Skeletal muscle satellite cell (primary cell): ENCODE results near the gene BCL2.

Source experiments
- H3K27me3 ChIP-seq: 2 replicates; pipeline ENCODE4 v1.7.0; 2013; ENCODE audit warnings: low read length; ENCODE audit not compliant: control insufficient read depth, insufficient read depth
- H3K36me3 ChIP-seq: 2 replicates; pipeline ENCODE4 v1.7.0; 2013; ENCODE audit warnings: mild to moderate bottlenecking, control low read depth, low read length; ENCODE audit not compliant: insufficient read depth
- H3K4me1 ChIP-seq: 2 replicates; pipeline ENCODE4 v1.7.0; 2013; ENCODE audit warnings: low read length; ENCODE audit not compliant: control insufficient read depth, insufficient read depth
- H3K4me2 ChIP-seq: 2 replicates; pipeline ENCODE4 v1.7.0; 2013; ENCODE audit warnings: mild to moderate bottlenecking, low read length
- H3K4me3 ChIP-seq: 2 replicates; pipeline ENCODE4 v1.7.0; 2013; ENCODE audit warnings: low read length
- H3K9ac ChIP-seq: 2 replicates; pipeline ENCODE4 v1.7.0; 2013; ENCODE audit warnings: mild to moderate bottlenecking, low read depth, low read length, moderate library complexity
- H3K9me3 ChIP-seq: replicated peaks from 2 replicates; pipeline ENCODE4 v1.7.0; 2013; ENCODE audit warnings: mild to moderate bottlenecking, control low read depth, low read length

The BCL2 gene

DNA sequence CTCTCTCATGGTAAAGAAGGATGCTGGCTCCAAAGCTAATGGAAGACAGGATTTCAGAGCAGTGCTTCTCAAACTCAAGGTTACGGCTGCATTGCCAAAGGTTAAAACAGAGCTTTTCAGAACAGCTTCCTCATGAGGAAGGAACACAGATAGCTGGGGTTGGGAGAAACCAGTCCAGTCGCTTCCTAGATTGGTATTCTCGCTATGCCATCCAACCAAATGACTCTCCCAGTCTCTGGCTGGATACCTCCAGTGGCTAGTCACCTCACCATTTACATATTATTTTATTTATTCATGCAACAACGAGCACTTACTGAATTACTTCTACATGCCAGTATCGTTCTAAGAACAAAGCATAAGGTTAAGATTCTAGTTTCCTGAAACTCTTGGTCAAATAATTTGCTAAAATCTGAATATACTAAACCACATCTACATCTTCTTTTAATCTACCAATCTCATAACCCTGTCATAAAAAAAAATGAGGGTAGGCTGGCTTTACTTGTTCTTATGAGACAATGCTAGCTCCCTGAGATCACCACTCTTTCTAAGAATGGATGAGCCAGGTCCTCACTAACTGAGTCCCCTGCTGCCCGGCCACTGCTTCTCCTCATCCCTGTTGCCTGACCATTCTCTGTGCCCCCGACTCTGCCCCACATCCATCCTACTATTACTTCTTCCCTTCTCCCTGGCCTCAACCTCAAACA is 27.1 kb upstream of the BCL2 start:
- no peak overlapping the region for H3K9ac ChIP-seq
- no peaks in the 10 kb centered on the region for H3K9me3 ChIP-seq
- peaks cover 10% of the 10 kb centered on the region for H3K4me1 ChIP-seq
- H3K4me2 ChIP-seq, result no peak overlapping the region
- H3K27me3 ChIP-seq, result no peaks in the 10 kb centered on the region
- peaks cover 66% of the 10 kb centered on the region for H3K36me3 ChIP-seq
- no peak overlapping the region for H3K4me3 ChIP-seq

DNA sequence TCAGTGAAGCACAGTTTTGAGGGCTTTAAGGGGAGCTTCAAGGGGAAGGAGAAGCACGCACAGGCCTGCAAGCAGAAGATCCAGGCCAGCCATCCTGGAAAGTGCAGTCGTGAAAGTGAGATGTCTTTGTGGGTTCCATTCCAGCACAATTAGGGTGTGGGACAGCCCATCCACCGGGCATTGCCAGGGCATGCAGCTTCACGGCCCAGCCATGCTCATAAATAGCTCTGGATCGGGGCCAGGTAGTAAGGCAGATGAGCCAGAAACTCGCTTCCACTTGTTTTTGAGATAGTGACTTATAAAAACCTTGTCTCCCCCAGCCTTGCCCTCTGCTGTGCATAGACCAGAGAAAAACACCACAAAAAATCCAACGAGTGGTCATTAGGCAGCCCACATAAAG is 26.5 kb upstream of the BCL2 start:
- H3K9me3 ChIP-seq, result no peaks in the 10 kb centered on the region
- no peak overlapping the region for H3K4me3 ChIP-seq
- H3K36me3 ChIP-seq, result peaks cover 65% of the 10 kb centered on the region
- H3K9ac ChIP-seq, result no peak overlapping the region
- H3K27me3 ChIP-seq, result no peaks in the 10 kb centered on the region
- peaks cover 10% of the 10 kb centered on the region for H3K4me1 ChIP-seq
- no peak overlapping the region for H3K4me2 ChIP-seq

DNA sequence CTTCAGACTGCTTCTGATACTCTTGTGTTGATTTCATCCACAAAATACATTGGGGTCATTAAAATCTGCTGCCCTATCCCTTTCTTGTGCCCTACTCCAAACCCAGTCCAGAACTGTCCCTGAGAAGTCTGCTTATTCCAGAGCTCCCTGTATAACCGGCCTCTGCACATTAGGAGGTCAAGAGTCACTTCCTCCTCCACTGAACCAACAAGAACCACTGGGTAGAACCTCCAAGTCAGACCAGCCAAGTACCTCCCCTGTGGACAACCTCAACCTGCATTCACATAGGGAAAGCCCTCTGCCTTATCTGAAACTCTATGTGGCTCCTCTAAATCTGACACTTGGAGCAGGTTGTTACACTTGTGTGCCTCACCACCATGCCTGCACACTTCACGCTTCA is 25.3 kb upstream of the BCL2 start:
- Histone ChIP-seq H3K4me1 (peaks cover 10% of the 10 kb centered on the region), H3K9me3 (no peaks in the 10 kb centered on the region), H3K9ac (no peak overlapping the region), H3K4me2 (no peak overlapping the region), H3K27me3 (no peaks in the 10 kb centered on the region), H3K36me3 (peaks cover 61% of the 10 kb centered on the region), H3K4me3 (no peak overlapping the region)

DNA sequence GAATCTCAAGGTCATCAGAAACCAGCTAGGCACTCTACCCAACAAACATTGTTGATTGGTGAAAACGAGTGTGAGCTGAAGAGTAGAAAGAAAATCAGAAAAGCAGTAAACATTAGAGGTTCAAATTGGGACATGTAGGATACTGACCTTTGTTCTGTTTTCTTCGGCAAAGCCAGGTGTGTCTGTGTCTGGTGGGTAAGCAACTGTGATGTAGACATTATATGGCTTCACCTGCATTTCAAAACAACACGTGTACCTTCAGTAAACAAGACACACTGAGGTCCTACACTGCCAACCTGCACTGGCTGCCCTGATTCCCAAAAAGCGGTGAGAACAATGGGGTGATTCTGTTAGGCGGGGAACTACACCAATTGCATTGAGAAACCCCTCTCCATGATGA is 24.7 kb upstream of the BCL2 start:
- Histone ChIP-seq H3K27me3 (no peaks in the 10 kb centered on the region), H3K4me1 (peaks cover 10% of the 10 kb centered on the region), H3K9ac (no peak overlapping the region), H3K4me3 (no peak overlapping the region), H3K9me3 (no peaks in the 10 kb centered on the region), H3K36me3 (peaks cover 58% of the 10 kb centered on the region), H3K4me2 (no peak overlapping the region)

DNA sequence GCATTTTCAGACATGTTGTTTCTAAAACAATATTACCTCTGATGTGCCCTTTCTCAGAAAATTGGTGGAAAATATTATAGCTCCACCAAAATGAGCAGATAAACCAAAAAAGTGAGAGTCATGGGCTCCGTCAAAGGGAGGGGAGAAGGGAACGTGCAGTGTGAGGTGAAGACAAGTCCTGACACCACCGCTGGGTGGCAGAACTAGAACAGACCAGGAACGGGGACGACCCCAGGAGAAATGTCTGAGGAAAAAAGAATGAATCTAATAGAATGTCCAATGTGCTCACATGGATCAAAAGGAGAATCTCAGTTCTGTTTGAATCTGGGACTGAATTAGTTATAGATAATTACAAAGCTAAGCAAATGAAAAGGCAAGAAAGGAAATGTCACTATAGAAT is 22.6 kb upstream of the BCL2 start:
- Histone ChIP-seq H3K9ac (no peak overlapping the region), H3K4me3 (no peak overlapping the region), H3K36me3 (peaks cover 61% of the 10 kb centered on the region), H3K27me3 (no peaks in the 10 kb centered on the region), H3K4me1 (peaks cover 13% of the 10 kb centered on the region), H3K9me3 (no peaks in the 10 kb centered on the region), H3K4me2 (no peak overlapping the region)

DNA sequence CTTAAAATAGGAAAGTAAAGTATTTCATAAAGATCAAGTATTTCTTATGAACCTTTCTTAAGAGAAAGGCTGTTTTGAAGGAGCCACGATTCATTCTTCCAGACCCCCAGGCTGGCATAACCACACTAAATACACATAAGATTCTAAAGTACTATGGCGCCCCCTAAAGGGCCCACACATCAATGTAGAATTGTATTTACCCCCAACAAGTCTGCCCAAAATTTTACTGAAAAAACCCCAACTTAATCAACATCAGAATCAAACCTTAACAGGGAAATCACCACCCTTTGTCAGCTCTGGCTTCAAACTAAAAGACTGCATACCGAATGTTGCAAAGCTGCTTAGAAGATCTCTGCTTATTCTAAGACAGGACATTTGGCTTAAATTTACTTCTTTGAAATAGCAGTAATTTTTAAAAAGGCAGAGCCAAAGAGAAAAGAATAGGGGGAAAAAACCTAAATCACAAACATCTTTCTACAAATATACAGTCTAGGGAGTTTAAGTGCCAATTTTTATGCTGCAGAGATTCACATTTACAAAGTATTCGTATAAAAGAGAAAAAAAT is 20.4 kb upstream of the BCL2 start:
- Histone ChIP-seq H3K27me3 (no peaks in the 10 kb centered on the region), H3K9me3 (no peaks in the 10 kb centered on the region), H3K4me2 (no peak overlapping the region), H3K9ac (no peak overlapping the region), H3K4me3 (no peak overlapping the region), H3K36me3 (peaks cover 65% of the 10 kb centered on the region), H3K4me1 (peaks cover 19% of the 10 kb centered on the region)

DNA sequence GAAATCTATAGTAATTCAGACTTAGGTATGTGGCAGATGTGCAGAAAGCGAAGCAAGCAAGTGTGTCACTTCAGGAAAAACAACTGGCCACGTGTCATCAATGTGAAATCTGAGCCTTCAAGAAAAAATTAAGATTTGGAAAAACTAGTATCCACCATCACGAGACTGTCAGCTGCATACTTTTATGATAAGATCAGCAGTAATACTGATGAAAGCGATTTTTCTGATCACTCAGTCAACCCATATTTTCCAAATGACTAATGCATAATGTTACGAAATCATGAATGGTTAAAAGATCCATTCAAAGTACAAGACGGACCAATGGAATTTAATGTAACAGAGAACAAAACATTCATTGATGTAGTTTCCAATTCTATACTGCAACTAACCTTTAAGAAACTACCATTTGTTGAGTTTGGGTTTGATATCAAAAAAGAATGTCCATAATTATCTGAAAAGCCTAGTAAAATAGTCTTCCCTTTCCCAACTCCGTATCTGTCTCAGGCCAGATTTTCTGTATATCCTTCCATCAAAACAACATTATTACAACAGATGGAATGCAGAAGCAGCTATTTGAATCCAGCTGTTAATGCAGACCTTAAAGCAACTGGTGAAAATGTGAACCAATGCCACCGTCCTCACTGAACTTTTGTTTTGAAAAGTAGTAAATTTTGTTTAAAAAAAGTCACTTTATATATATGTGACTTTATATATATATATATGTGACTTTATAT is 17.0 kb upstream of the BCL2 start:
- no peaks in the 10 kb centered on the region for H3K9me3 ChIP-seq
- peaks cover 64% of the 10 kb centered on the region for H3K36me3 ChIP-seq
- H3K9ac ChIP-seq, result no peak overlapping the region
- H3K4me3 ChIP-seq, result peak overlapping the region; percentile 41
- no peaks in the 10 kb centered on the region for H3K27me3 ChIP-seq
- peaks cover 16% of the 10 kb centered on the region for H3K4me1 ChIP-seq
- H3K4me2 ChIP-seq, result peak overlapping the region; percentile 58

DNA sequence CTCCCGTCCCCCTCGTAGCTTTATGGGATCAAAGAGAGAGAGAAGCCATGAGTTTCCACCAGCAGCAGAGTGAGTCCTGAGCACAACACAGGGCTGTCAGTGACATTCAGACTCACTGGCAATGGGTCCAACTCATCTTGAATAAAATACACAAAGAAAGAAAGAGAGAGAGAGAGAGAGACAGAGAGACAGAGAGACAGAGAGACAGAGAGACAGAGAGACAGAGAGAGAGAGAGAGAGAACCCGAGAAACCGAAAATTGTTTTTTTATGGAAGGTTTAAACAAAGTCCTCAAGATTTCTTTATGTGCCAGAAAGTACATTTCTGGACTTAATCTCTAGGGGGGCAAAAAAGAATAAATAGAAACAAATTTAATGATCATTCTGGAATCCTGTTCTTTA is 11.5 kb upstream of the BCL2 start:
- Histone ChIP-seq H3K4me2 (no peak overlapping the region), H3K9ac (no peak overlapping the region), H3K4me1 (peaks cover 6% of the 10 kb centered on the region), H3K4me3 (no peak overlapping the region), H3K27me3 (no peaks in the 10 kb centered on the region), H3K36me3 (peaks cover 54% of the 10 kb centered on the region), H3K9me3 (no peaks in the 10 kb centered on the region)

DNA sequence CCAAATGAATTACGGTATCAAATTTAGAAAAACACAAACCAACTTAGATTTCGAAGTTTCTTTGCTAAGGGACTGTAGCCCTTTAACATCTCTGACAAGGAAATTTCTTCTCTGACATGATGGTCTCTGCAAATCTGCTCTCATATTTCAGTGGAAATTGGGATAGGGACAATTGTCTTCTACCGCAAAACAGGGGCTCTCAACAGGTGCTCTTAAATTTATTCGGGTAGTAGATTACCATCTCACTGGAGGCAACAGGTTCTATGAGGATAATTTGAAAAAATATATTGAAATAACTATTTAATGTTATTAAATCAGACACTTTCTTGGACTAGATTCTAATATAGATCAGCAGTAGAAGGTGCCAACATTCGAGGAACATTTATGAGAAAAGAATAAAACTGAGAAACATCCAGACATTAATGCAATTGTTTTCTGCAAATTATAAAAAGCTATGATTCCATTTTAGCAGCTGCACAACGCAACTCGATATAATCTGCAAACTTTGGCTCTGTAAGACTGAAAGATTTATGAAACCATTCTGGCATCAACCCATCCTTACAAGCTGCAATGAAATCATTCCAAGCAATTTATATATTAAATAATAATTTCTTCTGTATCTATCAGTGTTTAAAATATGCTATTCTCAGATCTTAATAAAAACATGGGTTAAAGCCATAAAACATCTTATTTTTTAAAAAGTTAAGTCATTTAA is 10.0 kb upstream of the BCL2 start:
- Histone ChIP-seq H3K4me3 (no peak overlapping the region), H3K36me3 (peaks cover 41% of the 10 kb centered on the region), H3K4me1 (no peaks in the 10 kb centered on the region), H3K27me3 (no peaks in the 10 kb centered on the region), H3K9me3 (no peaks in the 10 kb centered on the region), H3K4me2 (no peak overlapping the region), H3K9ac (no peak overlapping the region)

DNA sequence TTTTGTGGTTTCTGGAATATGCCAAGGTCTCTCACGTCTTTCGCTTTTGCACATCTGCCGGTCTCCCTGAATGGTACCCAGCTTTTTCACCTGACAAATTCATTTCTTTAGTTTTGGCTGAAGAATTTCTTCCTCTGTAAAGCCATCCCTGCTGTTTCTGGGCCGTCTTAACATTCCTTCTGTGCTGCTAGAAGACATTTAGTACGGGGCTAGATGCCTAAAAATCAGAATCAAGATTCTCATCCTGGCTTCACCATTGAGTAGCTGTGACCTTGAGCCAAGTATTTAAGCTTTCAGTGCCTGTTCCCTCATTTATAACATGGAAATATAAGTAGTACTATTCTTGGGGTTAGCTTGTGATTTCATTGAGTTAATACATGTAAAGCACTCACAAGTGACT is 6.4 kb upstream of the BCL2 start:
- H3K4me2 ChIP-seq, result no peak overlapping the region

DNA sequence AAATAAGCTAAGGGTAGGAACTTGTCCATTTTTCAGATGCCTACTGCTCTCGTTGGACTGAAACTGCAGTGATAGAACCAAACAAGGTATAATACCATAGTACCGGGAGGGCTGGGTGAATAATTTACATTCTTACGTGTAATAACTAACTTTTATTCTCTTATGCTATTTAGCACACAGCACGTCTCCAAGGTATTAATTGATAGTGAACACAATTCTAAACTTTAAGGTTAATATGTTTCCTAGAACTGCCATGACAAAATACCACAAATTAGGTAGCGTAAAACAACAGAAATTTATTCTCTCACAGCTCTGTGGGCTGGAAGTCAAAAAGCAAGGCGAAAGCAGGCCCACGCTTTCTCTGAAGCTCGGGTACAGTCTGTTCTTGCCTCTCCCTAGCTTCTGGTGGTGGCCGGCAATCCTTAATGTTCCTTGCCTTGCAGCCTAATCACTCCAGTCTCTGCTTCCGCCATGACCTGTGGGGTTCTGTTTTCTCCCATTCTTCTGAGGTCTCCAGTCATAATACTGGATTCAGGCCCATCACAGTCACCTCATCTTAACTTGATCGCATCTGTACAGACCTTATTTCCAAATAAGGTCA is 5.6 kb upstream of the BCL2 start:
- Histone ChIP-seq H3K4me2 (no peak overlapping the region), H3K9ac (no peak overlapping the region), H3K4me1 (peaks cover 4% of the 10 kb centered on the region), H3K9me3 (no peaks in the 10 kb centered on the region), H3K36me3 (peaks cover 8% of the 10 kb centered on the region), H3K4me3 (no peak overlapping the region), H3K27me3 (no peaks in the 10 kb centered on the region)

More for the DNA sequence above, 6.4 kb upstream of the BCL2 start:
- no peaks in the 10 kb centered on the region for H3K27me3 ChIP-seq
- H3K4me1 ChIP-seq, result peaks cover 4% of the 10 kb centered on the region
- H3K4me3 ChIP-seq, result no peak overlapping the region
- H3K9me3 ChIP-seq, result no peaks in the 10 kb centered on the region
- H3K9ac ChIP-seq, result no peak overlapping the region
- H3K36me3 ChIP-seq, result peaks cover 16% of the 10 kb centered on the region
